Stimulated activated CD8-positive, alpha-beta memory T cell treated with anti-CD3 and anti-CD28 coated beads, Interleukin-15, amount 100 ng/mL, for 24 hours (primary cell): ENCODE measurements around the gene ISG15.
"Not testable (repeated sequence)": the region's sequence is repeated elsewhere in the genome, so short reads cannot be mapped to it uniquely, and the experiment has no call there.

Experiments used
- DNase-seq: peaks from one replicate; pipeline ENCODE4 v3.0.0-alpha.2; 2020; ENCODE audit warnings: low read depth

Gene ISG15

DNA sequence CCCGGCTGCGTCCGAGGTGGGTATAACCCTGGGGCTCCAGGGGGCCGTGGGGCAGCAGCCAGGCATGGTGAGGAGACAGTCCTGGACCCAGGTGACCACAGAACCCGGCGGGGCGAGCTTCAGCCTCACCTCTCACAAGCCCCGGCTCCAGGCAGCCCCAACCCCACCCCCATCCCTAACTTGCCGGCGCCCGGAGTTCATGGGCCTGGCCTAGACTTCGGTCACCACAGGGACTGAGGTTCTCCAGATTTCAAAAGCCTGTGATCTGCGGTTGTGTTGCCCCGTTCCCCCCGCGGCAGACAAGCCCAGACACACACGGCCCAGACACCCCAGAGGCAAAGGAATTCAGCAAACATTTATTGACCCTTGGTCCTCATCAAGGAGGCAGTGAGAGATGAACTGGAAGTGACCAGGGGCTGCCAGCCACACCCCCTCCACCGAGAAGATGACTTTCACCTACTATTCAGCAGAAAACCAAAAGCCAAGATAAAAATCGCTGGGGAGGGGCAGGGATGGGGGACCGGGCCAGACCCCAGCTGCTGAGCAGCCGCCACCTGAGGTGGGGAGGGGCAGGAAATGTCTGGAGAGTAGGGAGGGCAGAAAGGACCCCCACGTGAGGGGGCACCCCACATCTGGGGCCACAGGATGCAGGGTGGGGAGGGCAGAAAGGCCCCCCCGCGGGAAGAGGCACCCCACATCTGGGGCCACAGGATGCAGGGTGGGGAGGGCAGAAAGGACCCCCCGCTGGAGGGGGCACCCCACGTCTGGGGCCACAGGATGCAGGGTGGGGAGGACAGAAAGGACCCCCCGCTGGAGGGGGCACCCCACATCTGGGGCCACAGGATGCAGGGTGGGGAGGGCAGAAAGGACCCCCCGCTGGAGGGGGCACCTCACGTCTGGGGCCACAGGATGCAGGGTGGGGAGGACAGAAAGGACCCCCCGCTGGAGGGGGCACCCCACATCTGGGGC is 17.3 kb upstream of the ISG15 start:
- no peak for DNase-seq

DNA sequence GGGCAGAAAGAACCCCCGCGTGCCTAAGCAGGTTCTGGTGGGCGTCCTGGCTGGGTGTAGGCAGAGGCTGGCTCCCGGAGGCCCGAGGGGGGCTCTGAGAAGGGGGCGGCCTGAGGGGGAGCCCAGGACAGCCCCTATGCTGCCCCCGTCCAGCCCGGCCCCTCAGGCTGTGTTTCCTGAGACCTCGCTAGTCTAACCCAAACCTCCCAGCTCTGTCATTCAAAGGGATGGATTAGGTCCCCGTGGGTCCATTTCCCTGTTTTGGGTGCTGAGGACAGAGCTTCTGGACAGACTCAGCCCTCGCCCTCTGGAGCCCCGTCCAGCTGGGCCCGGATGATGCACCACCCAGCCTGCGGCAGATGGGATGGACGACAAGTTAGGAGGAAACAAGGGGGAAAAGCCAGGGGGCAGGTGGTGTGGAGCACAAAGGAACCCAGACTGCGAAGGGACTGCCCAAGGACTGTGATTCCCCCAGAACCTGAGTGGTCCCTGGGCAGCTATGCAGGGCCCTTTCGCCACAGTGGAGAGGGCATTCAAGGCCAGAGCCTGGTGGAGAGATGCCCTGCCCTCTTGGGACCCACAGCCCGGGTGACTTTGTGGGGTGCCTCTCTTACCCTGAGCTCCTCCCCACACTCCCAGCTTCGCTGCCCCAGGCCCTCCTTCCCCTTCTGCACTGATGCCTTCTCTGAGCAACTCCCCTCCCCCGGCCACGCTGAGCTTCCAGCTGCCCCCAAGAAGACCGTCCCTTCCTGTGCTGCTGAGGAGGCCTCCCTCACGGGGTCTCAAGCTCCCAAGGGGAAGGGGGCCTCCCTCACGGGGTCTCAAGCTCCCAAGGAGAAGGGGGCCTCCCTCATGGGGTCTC is 16.2 kb upstream of the ISG15 start:
- no peak for DNase-seq

GRCh38 chr1:997713-997992 is 15.6 kb upstream of the ISG15 start:
- DNase-seq, result no peak

GRCh38 chr1:997993-998744 is 15.1 kb upstream of the ISG15 start:
- DNase-seq, result no peak

- no peak for DNase-seq
Measured at GRCh38 chr1:998745-998994, 14.6 kb upstream of the ISG15 start.

GRCh38 chr1:998995-999724 is 14.1 kb upstream of the ISG15 start:
- no peak for DNase-seq

DNA sequence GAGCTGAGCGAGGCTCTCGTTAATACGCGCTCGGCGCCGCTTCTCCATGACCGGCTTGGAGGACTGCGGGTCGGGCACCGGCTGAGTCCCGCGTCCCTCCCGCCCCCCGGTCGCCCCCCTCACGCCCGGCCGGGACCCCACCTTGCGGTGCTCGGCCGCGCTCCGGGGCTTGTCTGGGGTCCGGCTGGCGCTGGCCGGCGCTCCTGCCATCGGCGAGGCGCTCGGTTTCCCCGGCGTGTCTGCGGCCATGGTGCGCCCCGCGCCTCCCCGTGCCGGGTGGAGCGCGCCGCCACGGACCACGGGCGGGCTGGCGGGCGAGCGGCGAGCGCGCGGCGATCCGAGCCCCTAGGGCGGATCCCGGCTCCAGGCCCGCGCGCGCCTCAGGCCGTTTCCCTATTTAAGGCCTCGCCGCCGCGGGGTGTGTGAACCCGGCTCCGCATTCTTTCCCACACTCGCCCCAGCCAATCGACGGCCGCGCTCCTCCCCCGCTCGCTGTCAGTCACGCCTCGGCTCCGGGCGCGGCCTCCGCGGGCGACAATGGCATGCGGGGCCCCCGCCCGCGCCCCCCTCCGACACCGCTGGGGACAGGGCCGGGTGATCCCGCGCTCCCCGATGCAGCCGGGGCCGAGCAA is 13.5 kb upstream of the ISG15 start, which contains the start of gene HES4:
HES4 (minus strand) TSS at position 373 of the 632 bp plus-strand sequence; CDS start at position 249, 124 bp downstream.
- DNase-seq, result no peak

DNA sequence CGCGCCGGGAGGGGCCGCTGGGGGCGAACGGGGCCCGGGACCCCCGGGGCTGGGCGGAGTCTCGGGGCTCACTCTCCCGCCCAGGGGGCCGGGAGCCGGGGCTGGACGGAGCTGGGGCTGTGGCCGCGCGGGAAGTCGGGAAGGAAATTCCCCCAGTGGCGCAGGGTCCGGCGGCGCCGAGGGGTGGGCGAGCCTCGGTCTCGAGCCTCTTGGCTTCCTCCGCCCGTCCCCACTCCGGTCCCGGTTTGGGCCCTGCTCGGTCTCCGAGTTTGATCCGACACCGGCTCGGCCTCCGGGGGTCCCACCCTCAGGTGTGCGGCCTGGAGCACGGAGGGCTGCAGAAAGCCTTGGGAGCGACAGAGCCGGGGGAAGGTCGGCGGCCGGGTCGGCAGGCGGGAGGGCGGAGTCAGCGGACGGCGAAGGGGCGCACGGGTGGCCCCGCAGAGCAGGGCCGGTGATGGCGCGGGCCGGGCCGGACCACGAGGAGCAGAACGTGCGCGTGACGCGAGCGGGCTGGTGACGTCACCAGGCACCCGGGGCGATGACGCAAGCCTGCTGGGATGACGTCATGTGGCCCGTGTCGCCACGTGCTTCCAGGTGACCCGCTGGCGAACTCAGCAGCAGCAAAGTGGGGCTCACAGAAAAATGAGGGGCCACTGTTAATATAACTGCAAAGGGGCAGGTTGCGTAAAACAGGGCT is 12.8 kb upstream of the ISG15 start:
- peak; percentile 50 for DNase-seq

DNA sequence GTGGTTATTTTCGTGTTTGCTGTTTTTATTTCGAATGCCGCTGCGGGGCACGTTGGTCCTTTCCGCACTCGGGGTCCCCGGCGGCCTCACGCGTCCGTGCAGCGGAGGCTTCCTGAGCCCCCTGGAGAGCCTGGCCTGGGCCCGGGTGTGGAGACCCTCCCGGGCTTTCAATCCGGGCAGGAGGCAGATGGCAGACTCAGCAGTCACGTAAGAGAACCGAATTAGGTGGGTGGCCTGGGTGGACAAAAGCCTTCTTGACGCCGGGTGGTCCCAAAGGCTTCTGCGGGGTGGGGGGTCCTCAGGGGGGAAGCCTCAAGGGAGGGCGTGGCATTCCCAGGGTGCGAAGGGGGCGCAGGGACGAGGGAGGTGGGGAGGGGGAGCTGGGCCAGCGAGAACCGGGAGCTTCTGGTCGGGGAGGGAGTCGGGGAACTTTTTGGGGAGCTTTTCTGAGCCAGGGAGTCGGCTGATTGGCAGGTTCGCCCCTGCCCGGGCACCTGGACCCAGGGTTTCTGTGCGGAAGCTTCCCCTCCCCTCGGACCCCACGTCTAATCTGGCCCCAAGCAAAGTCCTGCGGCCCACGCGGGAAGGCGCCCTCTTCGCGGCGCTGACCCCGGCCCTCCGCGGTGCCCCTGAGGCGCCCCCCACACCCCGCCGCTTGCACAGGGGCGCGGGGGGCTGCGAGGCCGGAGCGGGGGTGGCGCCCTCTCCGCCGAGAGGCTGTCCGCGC is 12.1 kb upstream of the ISG15 start:
- no peak for DNase-seq

DNA sequence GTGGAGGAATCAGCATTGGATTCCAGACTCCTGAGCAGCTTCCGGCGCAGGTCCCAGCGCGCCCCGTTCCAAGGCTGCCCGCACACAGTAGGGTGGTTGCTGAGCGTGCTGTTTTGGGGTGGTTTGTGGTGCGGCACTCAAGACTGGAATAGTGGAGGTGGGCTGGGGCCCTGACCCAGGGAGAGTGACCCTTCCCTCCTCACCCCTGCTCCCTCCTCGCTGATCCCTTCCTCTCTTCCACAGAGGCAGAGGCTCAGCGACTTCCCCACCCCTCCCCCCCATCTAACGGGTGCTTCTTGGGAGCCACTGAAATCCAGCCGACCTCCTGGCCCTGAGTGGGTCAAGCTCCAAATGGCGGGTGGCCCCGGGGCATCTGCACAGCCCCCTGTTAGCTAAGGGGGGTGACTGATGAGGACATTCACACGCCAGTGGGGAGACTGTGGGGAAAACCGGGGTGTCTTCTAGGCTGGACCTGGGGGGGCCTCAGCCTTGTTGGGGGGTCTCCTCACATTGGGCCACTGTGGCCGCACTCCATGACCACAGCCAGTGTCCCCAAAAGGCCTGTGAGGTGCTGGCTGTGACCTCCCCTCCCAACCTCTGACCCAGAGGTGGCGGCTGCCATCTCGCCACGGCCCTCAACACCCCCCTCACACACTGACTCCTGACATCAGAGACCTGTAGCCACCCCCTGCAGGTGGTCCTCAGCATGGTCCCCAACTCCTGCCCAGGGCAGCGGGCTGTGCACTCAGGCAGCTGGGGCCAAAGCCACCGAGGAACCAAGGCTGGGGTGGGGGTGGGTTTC is 9.5 kb upstream of the ISG15 start:
- no peak for DNase-seq

DNA sequence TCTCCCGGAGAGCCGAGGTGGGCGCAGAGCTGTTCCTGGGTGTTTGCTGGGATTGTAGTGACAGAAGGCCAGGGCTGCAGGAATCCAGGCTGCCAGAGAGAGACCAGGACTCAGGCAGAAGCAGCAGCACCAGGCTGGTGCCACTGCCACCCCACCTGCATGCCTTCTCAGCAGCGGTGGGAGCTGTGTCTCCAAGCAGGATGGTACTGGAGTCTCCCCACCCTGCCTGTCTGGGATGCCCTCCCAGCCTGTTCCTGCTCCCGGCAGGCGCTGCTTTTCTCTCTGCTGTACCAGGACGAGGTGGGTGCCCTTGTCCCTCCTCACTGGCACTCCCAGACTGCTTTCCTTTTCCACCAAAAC is 8.9 kb upstream of the ISG15 start:
- no peak for DNase-seq

DNA sequence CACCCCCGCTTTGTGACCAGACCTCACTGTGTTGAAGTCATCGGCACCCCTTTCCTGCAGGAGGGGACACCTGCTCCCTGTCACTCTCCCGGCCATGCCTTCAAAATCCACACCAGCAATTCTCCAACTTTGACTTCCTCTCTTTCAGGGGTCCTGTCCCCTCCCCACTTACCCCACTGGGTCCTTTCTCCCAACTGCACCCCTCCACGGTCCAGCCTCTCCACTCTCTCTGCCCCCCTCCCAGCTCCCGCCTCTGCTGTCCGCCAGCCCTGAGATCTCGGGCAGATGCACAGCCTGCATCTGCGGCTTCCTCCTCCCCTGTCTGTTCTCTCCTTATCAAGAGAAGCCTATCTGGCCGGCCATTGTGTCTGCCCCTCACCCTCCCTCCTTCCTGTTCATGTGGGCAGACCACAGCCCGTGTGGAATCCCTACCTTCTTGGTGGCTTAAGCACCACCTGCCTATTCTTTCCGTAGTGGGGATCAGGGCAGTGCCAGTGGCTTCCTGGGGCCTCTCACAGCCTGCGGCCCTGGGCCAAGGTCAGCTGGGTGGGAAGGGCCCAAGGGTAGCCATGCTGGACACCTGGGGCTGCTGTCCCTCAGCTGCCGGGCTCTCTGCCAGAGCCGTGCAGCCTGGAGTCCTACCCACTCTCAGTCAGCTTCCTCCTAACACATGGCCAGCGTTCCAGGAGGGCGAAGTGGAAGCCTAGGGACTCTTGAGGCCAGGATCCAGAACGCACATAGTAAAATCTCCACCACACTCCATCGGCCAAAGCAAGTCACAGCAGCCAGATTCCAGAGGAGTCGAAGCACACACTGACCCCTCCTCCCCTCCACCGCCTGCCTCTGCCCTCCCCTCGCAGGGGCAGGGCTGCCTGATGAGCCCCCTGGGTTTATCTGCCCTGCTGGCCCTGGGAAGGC is 8.3 kb upstream of the ISG15 start:
- no peak for DNase-seq

DNA sequence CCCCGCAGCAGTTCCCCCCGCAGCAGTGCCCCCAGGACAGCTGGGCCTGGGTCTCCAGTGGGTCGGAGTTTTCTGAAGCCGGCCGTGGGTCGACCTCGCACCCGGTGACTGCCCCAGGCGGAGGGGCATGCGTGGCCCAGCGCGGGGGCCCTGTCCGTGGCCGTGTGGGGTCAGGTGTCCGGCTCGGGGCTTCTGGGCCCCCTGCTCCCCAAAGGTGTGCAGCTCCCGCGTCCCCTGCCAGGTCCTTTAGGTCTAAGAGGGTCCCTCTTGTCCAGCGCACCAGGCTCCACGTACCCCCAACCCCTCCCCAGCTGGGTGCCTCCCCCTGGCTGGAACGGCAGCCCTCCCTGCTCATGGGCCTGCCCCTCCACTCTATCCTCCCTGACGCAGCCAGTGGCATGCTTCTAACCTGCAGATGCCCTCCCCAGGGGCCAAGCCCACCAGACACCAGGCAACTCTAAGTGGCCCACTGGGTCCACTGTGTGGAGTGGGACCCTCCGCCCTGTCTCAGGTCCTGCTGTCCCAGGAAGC is 7.5 kb upstream of the ISG15 start:
- no peak for DNase-seq

DNA sequence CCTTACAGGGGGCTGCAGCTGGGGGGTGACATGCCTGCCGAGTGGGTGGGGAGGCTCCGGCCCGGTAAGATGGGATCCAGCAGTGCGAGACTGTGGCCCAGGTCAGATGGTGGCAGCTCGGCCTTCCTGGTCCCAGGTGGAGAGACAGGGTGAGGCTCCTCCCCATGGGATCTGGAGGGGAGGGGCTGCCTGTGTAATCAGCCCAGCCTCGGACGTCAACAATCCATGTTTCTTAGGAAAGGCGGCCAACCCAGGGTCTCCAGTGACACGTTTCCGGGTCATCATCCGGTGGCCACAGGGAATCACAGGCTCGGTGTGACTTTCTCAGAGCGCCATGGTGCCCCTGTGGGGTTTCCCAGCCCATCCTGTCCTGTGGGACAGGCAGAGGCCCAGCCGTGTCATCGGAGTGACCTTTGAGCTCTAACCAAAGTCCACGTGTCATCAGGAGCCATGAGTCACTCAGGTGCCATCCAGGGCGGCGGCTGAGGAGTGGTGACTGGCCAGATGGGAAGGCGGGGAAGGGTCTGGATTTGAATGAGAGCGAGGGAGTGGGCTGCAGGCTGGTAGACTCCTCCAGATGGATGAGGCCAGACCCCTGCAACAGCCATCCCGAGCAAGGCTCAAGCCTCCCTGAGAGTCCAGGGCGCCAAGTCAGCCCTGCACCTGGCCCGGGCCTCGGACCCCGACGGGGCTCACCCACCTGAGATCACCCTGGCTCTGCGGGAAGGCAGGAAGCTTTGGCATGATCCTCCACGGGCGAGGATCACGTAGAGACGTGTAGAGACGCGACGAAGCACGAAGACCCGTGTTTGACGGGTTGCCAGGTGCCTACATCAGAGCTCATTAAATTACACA is 6.8 kb upstream of the ISG15 start:
- no peak for DNase-seq

DNA sequence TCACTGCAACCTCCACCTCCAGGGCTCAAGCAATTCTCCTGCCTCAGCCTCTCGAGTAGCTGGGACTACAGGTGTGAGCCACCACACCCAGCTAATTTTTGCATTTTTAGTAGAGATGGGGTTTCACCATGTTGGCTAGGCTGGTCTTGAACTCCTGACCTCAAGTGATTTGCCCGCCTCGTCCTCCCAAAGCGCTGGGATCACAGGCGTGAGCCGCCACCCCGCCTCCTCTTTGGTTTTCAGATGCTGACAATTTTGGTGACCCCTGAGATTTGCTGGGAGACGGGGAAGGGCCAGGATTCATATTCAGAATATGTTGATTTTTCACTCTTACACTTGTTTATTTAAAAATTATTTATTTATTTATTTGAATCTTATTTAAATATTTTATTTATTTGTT is 3.2 kb upstream of the ISG15 start:
- DNase-seq, result not testable (repeated sequence)

DNA sequence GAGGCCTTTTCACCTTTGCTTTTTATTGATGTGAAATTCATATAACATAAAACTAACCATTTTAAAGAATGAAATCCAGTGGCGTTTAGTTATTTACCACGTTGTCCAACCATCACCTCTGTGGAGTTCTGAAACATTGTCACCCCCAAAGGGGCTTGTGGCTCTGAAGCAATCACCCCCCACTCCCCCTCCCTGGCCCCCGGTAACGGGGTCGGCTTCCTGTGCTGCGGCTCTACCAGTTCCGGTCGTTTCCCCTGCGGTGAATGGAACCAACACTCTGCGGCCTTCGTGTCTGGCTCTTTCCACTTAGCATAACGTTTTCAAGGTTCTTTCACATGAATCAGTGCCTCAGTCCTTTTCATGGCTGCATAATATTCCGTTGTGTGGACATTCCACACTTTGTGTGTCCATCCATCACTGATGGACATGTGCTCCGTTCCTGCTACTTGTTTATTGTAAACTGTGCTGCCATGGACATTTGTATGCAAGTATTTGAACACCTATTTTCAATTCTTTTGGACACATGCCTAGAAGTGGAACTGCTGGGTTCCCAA is 1.8 kb upstream of the ISG15 start:
- DNase-seq, result no peak

DNA sequence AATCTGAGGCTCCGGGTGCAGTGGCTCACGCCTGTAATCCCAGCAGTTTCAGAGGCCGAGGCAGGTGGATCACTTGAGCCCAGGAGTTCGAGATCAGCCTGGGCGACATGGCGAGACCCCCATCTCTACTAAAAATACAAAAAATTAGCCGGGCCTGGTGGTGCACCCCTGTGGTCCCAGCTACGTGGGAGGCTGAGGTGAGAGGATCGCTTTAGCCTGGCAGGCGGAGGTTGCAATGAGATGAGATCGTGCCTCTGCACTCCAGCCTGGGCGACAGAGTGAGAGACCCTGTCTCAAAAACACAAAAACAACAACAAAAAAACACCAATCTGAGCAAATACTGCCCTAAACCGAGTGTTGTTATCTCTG is 577 bp upstream of the ISG15 start:
- not testable (repeated sequence) for DNase-seq
